NB4 (cell line): ENCODE measurements around the gene EXOC3.

Source experiments
- MYC ChIP-seq: IDR thresholded peaks from 2 replicates; pipeline ENCODE4 v1.6.1; 2011; ENCODE audit warnings: low read depth, low read length
- POLR2A ChIP-seq: IDR thresholded peaks from 2 replicates; pipeline ENCODE4 v1.6.1; 2011; ENCODE audit warnings: mild to moderate bottlenecking; ENCODE audit not compliant: insufficient read length; ENCODE audit errors: extremely low read depth
- TF ChIP-seq, protein P1 (sequence below): IDR thresholded peaks from one replicate; pipeline ENCODE4 v1.5.1; 2012; ENCODE audit warnings: low read depth, low read length

DNA sequence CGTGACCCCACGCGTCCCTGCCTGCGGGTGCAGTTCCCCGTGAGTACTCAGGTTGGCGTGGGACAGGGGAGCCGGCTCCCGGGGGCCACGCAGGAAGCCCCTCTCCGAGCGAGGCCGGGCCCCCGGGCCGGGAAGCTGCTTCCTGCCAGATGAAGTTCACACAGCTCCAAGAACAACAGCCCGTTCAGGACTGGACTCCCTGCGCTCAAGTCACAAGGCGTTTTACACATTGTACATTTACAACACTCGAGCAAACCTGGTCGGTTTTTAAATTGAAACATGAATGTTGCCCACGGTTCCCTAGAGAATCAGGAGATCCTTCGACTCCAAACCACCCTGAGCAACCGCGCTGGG is 58.8 kb downstream of the EXOC3 start:
- TF ChIP-seq, protein P1, sequence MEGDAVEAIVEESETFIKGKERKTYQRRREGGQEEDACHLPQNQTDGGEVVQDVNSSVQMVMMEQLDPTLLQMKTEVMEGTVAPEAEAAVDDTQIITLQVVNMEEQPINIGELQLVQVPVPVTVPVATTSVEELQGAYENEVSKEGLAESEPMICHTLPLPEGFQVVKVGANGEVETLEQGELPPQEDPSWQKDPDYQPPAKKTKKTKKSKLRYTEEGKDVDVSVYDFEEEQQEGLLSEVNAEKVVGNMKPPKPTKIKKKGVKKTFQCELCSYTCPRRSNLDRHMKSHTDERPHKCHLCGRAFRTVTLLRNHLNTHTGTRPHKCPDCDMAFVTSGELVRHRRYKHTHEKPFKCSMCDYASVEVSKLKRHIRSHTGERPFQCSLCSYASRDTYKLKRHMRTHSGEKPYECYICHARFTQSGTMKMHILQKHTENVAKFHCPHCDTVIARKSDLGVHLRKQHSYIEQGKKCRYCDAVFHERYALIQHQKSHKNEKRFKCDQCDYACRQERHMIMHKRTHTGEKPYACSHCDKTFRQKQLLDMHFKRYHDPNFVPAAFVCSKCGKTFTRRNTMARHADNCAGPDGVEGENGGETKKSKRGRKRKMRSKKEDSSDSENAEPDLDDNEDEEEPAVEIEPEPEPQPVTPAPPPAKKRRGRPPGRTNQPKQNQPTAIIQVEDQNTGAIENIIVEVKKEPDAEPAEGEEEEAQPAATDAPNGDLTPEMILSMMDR, result no peak
- no peak for TF ChIP-seq MYC
- no peak for TF ChIP-seq POLR2A
